Sigmoid colon (tissue), 3 donors: ENCODE results near the gene SMG9.

ENCODE experiments used
- POLR2A ChIP-seq, 2 donors: fragments of 450-650 bp; IDR thresholded peaks; one replicate each; pipeline ENCODE4 v1.6.1; 2016; ENCODE audit warnings: antibody characterized with exemption in 2 of 2, mild to moderate bottlenecking in 2 of 2, moderate library complexity in 2 of 2
- TF ChIP-seq, protein P1 (sequence below), 4 experiments: fragments of 450-650 bp in 3 of 4; fragments of 200-600 bp in 1 of 4; IDR thresholded peaks; one replicate each; pipeline ENCODE4 v1.5.1; 2016 to 2019; ENCODE audit warnings: antibody characterized with exemption in 4 of 4, mild to moderate bottlenecking in 3 of 4, moderate library complexity in 2 of 4

DNA sequence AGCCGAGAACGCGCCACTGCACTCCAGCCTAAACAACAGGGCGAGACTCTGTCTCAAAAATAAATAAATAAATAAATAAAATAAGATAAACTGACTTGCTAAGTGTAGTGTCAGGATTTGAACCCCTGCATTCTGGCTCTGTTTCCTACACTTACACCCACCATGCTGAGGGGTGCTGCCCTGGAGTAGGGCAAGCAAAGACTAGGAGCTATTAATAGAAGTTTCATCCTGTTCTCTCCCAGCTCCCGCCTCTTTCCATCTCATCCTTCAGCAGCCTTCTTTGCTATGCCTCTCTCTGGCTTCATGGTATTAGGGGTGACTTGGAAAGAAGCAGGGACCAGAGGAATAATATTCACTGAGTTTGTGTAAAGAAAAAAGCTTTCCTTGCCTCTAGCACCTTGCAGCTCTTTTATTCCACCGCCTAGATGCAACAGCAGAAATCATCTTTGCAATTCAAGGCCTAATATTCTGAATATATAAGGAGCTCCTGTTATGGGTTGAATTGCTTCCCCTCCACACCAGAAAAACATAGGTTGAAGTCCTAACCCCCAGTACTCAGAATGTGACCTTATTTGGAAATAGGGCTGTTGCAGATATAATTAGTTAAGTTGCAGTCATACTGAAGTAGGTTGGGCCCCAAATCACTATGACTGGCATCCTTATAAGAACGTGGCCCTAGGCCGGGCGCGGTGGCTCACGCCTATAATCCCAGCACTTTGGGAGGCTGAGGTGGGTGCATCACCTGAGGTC lies 76.1 kb downstream of the SMG9 start:
- TF ChIP-seq, protein P1, sequence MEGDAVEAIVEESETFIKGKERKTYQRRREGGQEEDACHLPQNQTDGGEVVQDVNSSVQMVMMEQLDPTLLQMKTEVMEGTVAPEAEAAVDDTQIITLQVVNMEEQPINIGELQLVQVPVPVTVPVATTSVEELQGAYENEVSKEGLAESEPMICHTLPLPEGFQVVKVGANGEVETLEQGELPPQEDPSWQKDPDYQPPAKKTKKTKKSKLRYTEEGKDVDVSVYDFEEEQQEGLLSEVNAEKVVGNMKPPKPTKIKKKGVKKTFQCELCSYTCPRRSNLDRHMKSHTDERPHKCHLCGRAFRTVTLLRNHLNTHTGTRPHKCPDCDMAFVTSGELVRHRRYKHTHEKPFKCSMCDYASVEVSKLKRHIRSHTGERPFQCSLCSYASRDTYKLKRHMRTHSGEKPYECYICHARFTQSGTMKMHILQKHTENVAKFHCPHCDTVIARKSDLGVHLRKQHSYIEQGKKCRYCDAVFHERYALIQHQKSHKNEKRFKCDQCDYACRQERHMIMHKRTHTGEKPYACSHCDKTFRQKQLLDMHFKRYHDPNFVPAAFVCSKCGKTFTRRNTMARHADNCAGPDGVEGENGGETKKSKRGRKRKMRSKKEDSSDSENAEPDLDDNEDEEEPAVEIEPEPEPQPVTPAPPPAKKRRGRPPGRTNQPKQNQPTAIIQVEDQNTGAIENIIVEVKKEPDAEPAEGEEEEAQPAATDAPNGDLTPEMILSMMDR (IDR thresholded peaks at IDR 0.05) = no peak
- no peak for TF ChIP-seq POLR2A (IDR thresholded peaks at IDR 0.05)
